ENCODE data around the gene TOR1AIP1. TPM values are rescaled to one million over a fixed set of nuclear protein-coding genes. Genes with fewer than 3 reads are reported as not detected.

The TOR1AIP1 gene
- total and polyA plus RNA-seq, 4 donors = 20.4 to 94.7 (median 32.8) TPM

GRCh38 chr1:179930867-179931266 is 48.8 kb downstream of the TOR1AIP1 start:
- TF ChIP-seq CTCF (IDR thresholded peaks at IDR 0.05; ENCODE audit: control extremely low read depth, extremely low read depth) = no peak
- H3K4me1 ChIP-seq (ENCODE audit: control insufficient read depth in 5 of 5, insufficient read depth in 5 of 5, low read length in 5 of 5) = no peaks in the 10 kb centered on the region
- WGBS, 2 donors = 88 to 97% methylated on average over 3 of the region's 3 CpGs
- H3K36me3 ChIP-seq (ENCODE audit: control insufficient read depth in 4 of 4, insufficient read depth in 4 of 4, low read length in 4 of 4) = no peaks in the 10 kb centered on the region
- no peaks in the 10 kb centered on the region for H3K27me3 ChIP-seq (ENCODE audit: control insufficient read depth in 3 of 3, insufficient read depth in 3 of 3, low read length in 2 of 3)
- no peak overlapping the region for H3K9ac ChIP-seq (ENCODE audit: insufficient read depth in 1 of 2, low read length in 2 of 2)
- DNase-seq = no peak
- H3K9me3 ChIP-seq (ENCODE audit: control insufficient read depth in 4 of 4, insufficient read depth in 3 of 4, low read length in 3 of 4) = no peaks in the 10 kb centered on the region
- H3K4me3 ChIP-seq = no peak overlapping the region
- no peak for ATAC-seq (ENCODE audit: insufficient read depth, low FRiP score)
- no peak overlapping the region for H3K27ac ChIP-seq (ENCODE audit: low read depth in 1 of 2, low read length in 1 of 2)

GRCh38 chr1:179933219-179933618 is 51.1 kb downstream of the TOR1AIP1 start:
- no peaks in the 10 kb centered on the region for H3K36me3 ChIP-seq (ENCODE audit: control insufficient read depth in 4 of 4, insufficient read depth in 4 of 4, low read length in 4 of 4)
- TF ChIP-seq CTCF (IDR thresholded peaks at IDR 0.05; ENCODE audit: control extremely low read depth, extremely low read depth) = no peak
- H3K4me3 ChIP-seq = no peak overlapping the region
- H3K9ac ChIP-seq (ENCODE audit: insufficient read depth in 1 of 2, low read length in 2 of 2) = no peak overlapping the region
- WGBS, 2 donors = 90 to 94% methylated on average over 2 of the region's 2 CpGs
- ATAC-seq (ENCODE audit: insufficient read depth, low FRiP score) (no peak), DNase-seq (no peak)
- H3K9me3 ChIP-seq (ENCODE audit: control insufficient read depth in 4 of 4, insufficient read depth in 3 of 4, low read length in 3 of 4) = peaks cover 0 to 2% (median 0%) of the 10 kb centered on the region in 4 donors
- no peaks in the 10 kb centered on the region for H3K27me3 ChIP-seq (ENCODE audit: control insufficient read depth in 3 of 3, insufficient read depth in 3 of 3, low read length in 2 of 3)
- no peaks in the 10 kb centered on the region for H3K4me1 ChIP-seq (ENCODE audit: control insufficient read depth in 5 of 5, insufficient read depth in 5 of 5, low read length in 5 of 5)
- no peak overlapping the region for H3K27ac ChIP-seq (ENCODE audit: low read depth in 1 of 2, low read length in 1 of 2)

- Histone ChIP-seq H3K4me1 (ENCODE audit: control insufficient read depth in 5 of 5, insufficient read depth in 5 of 5, low read length in 5 of 5) (no peaks in the 10 kb centered on the region), H3K4me3 (no peak overlapping the region), H3K27me3 (ENCODE audit: control insufficient read depth in 3 of 3, insufficient read depth in 3 of 3, low read length in 2 of 3) (no peaks in the 10 kb centered on the region), H3K27ac (ENCODE audit: low read depth in 1 of 2, low read length in 1 of 2) (no peak overlapping the region), H3K9me3 (ENCODE audit: control insufficient read depth in 4 of 4, insufficient read depth in 3 of 4, low read length in 3 of 4) (peaks cover 0 to 2% (median 0%) of the 10 kb centered on the region in 4 donors), H3K36me3 (ENCODE audit: control insufficient read depth in 4 of 4, insufficient read depth in 4 of 4, low read length in 4 of 4) (no peaks in the 10 kb centered on the region), H3K9ac (ENCODE audit: insufficient read depth in 1 of 2, low read length in 2 of 2) (no peak overlapping the region)
- DNase-seq (no peak), ATAC-seq (ENCODE audit: insufficient read depth, low FRiP score) (no peak)
- WGBS, 2 donors = 56 to 84% methylated on average over 1 of the region's 1 CpG
- TF ChIP-seq CTCF (IDR thresholded peaks at IDR 0.05; ENCODE audit: control extremely low read depth, extremely low read depth) = no peak
Observed at GRCh38 chr1:179935909-179936496, 53.9 kb downstream of the TOR1AIP1 start.

Data from lung (tissue), 12 donors.